ENCODE measurements around the gene POLD4. TPM values are rescaled to one million over a fixed set of nuclear protein-coding genes. Genes with fewer than 3 reads are reported as not detected.

The POLD4 gene
- total RNA-seq, 2 experiments from 2014 or later = 31.7 to 39.5 TPM

DNA sequence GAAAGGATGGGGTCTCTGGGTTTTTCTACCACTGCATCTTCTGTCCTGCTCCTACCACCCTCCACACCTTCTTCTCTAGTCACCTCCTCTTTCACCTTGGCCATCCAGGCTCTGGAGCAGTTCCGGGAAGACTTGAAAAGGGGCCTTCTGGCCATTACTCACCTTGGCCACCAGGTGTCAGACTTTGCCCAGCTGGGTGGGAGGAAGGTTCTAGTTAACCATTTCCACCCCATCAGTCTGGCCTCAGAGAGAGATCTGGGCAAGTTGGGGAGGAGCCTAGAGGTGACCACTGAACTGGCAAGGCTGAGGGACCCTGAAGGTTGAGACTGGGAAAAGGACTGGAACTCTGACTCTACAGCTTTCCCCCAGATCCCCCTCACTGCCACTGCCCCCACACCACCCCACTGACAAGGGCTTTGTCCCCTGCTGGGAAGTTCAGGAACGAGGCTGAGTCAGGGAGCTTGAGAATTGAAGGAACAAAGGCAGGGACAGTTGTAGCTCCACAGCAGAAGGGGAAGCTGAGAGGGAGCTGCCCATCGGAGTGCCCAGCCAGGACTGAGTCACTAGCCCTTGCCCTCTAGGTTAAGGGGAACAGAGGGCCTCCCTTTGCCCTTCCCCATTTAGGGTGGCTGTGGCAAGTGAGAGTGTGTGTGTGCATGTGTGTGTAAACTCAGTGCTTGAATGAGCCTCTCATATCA is 3.7 kb upstream of the POLD4 start:
- no peak overlapping the region for H3K27ac ChIP-seq (ENCODE audit: low read depth in 1 of 2, low read length in 2 of 2)

DNA sequence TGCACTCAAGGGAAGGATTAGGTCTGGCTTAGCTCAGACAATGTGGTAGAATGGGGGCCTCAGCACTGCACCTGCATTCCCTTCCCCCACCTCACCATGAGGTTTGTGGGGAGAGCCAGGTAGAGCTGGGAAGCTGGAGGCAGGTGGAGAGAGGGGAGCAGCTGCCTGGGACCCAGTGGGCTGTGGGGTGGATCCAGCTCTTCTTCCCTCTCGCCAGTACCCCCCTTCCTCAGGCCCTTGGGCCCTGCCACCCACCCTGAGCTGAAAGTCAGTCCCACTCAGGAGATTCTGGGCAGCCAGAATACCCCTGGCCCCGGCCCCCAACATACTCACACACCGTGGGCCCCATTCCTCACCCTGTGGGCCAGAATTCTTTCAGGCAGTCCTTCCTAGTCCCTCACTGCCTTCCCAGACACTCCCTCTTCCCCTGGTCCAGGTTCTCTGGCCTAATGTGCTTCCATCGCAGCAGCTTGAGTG is 3.1 kb upstream of the POLD4 start:
- Histone ChIP-seq H3K9me3 (ENCODE audit: control insufficient read depth in 1 of 2, insufficient read depth in 1 of 2, low read length in 2 of 2) (no peaks in the 10 kb centered on the region), H3K4me3 (ENCODE audit: low read length) (no peak overlapping the region), H3K27ac (ENCODE audit: low read depth in 1 of 2, low read length in 2 of 2) (no peak overlapping the region), H3K4me1 (ENCODE audit: insufficient read depth, low read length) (peaks cover 58% of the 10 kb centered on the region), H3K36me3 (ENCODE audit: insufficient read depth, low read length) (peaks cover 2% of the 10 kb centered on the region), H3K27me3 (ENCODE audit: control insufficient read depth in 1 of 2, insufficient read depth in 2 of 2, low read length in 2 of 2) (no peaks in the 10 kb centered on the region)
- Mint-ChIP-seq H3K27ac (peak overlapping the region; percentile 58), H3K36me3 (ENCODE audit: low read depth) (peaks cover 8% of the 10 kb centered on the region), H3K4me3 (peak overlapping the region; percentile 75), H3K4me1 (ENCODE audit: low read depth) (peaks cover 35% of the 10 kb centered on the region), H3K9me3 (no peaks in the 10 kb centered on the region), H3K27me3 (no peaks in the 10 kb centered on the region)
- TF ChIP-seq, protein P1, sequence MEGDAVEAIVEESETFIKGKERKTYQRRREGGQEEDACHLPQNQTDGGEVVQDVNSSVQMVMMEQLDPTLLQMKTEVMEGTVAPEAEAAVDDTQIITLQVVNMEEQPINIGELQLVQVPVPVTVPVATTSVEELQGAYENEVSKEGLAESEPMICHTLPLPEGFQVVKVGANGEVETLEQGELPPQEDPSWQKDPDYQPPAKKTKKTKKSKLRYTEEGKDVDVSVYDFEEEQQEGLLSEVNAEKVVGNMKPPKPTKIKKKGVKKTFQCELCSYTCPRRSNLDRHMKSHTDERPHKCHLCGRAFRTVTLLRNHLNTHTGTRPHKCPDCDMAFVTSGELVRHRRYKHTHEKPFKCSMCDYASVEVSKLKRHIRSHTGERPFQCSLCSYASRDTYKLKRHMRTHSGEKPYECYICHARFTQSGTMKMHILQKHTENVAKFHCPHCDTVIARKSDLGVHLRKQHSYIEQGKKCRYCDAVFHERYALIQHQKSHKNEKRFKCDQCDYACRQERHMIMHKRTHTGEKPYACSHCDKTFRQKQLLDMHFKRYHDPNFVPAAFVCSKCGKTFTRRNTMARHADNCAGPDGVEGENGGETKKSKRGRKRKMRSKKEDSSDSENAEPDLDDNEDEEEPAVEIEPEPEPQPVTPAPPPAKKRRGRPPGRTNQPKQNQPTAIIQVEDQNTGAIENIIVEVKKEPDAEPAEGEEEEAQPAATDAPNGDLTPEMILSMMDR (IDR thresholded peaks at IDR 0.05) = no peak
- ATAC-seq (ENCODE audit: poor library complexity) = no peak
- ChIA-PET CTCF (interaction anchor here (0.8 to 10.0 kb wide), 14 partner anchors 10 to 149 kb away, joined by 3 to 241 read pairs (median 6); partner anchors contain the start of genes CLCF1, PITPNM1 and RAD9A), POLR2A (interaction anchor here (0.8 to 2.1 kb wide), 9 partner anchors 12 to 61 kb away, joined by 3 to 11 read pairs (median 4); partner anchors contain the start of genes CLCF1, PPP1CA and RAD9A)
- no peak for DNase-seq
- intact Hi-C loops (cut with DNase I, micrococcal nuclease) = loop anchor here (2.0 to 10.0 kb wide), 3 partner anchors 150 to 402 kb away; partner anchors contain the start of genes ACY3 (in 1 of the 2) and PC (in 1 of the 2)

More for the DNA sequence above, 3.7 kb upstream of the POLD4 start:
- H3K9me3 Mint-ChIP-seq = no peaks in the 10 kb centered on the region
- H3K27me3 ChIP-seq (ENCODE audit: control insufficient read depth in 1 of 2, insufficient read depth in 2 of 2, low read length in 2 of 2) = no peaks in the 10 kb centered on the region
- peaks cover 52% of the 10 kb centered on the region for H3K4me1 ChIP-seq (ENCODE audit: insufficient read depth, low read length)
- H3K27me3 Mint-ChIP-seq = no peaks in the 10 kb centered on the region
- TF ChIP-seq, protein P1 (IDR thresholded peaks at IDR 0.05) = peak; percentile 98
- ATAC-seq (ENCODE audit: poor library complexity) (no peak), DNase-seq (peak; percentile 51 to 83 (median 61))
- H3K36me3 ChIP-seq (ENCODE audit: insufficient read depth, low read length) = no peaks in the 10 kb centered on the region
- ChIA-PET POLR2A (interaction anchor here (0.8 to 2.1 kb wide), 8 partner anchors 13 to 60 kb away, joined by 3 to 11 read pairs (median 4); partner anchors contain the start of genes CLCF1, PPP1CA and RAD9A), CTCF (interaction anchor here (0.7 to 10.0 kb wide), 15 partner anchors 10 to 149 kb away, joined by 3 to 241 read pairs (median 5); partner anchors contain the start of genes CLCF1, PITPNM1 and RAD9A)
- H3K9me3 ChIP-seq (ENCODE audit: control insufficient read depth in 1 of 2, insufficient read depth in 1 of 2, low read length in 2 of 2) = no peaks in the 10 kb centered on the region
- H3K4me3 ChIP-seq (ENCODE audit: low read length) = no peak overlapping the region
- peak overlapping the region; percentile 75 for H3K4me3 Mint-ChIP-seq
- intact Hi-C loops (cut with DNase I, micrococcal nuclease) = loop anchor here (1.0 to 10.0 kb wide), 4 partner anchors 25 to 402 kb away; partner anchors contain the start of genes ACY3 (in 1 of the 2) and PC (in 1 of the 2)
- H3K27ac Mint-ChIP-seq = peak overlapping the region; percentile 58
- peaks cover 30% of the 10 kb centered on the region for H3K4me1 Mint-ChIP-seq (ENCODE audit: low read depth)
- H3K36me3 Mint-ChIP-seq (ENCODE audit: low read depth) = peaks cover 8% of the 10 kb centered on the region

DNA sequence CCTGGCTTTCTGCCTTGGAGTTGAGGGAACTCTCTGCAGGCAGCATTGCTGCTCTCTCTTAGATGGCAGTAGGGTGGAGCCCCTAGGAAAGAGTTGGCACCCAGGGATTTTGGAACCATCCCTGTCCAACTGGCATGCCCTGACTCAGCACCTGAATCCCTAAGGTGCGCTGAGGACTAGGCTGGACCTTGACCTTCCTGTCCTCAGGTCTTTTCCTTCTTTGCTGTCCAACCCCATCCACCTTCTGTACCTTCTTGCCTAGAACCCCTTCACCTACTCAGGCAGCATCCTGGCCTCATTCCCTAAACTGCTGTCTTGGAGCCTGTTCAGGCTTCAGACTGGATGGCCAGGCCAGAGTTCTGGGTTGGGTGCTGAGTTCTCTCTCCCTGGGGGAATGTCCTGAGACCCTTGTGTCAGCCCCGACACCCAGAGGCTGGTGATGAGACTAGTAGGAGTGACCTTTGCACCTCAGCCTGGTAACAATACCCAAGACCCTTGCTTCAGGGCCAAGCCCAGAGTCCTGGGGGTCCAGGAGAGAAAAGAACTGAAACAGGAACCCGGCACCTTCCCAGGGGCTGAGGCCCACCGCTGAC is 2.5 kb upstream of the POLD4 start:
- Histone ChIP-seq H3K36me3 (ENCODE audit: insufficient read depth, low read length) (peaks cover 5% of the 10 kb centered on the region), H3K9me3 (ENCODE audit: control insufficient read depth in 1 of 2, insufficient read depth in 1 of 2, low read length in 2 of 2) (no peaks in the 10 kb centered on the region), H3K4me3 (ENCODE audit: low read length) (no peak overlapping the region), H3K4me1 (ENCODE audit: insufficient read depth, low read length) (peaks cover 63% of the 10 kb centered on the region), H3K27ac (ENCODE audit: low read depth in 1 of 2, low read length in 2 of 2) (no peak overlapping the region), H3K27me3 (ENCODE audit: control insufficient read depth in 1 of 2, insufficient read depth in 2 of 2, low read length in 2 of 2) (no peaks in the 10 kb centered on the region)
- ATAC-seq (ENCODE audit: poor library complexity) = no peak
- CTCF ChIA-PET = interaction anchor here (0.8 to 10.0 kb wide), 10 partner anchors 9 to 135 kb away, joined by 3 to 241 read pairs (median 6); partner anchors contain the start of genes CLCF1 and RAD9A
- peaks cover 14% of the 10 kb centered on the region for H3K36me3 Mint-ChIP-seq (ENCODE audit: low read depth)
- H3K4me3 Mint-ChIP-seq = no peak overlapping the region
- TF ChIP-seq, protein P1 (IDR thresholded peaks at IDR 0.05) = no peak
- H3K27me3 Mint-ChIP-seq = no peaks in the 10 kb centered on the region
- POLR2A ChIA-PET = interaction anchor here (1.0 to 2.1 kb wide), 7 partner anchors 12 to 36 kb away, joined by 3 to 11 read pairs (median 4); partner anchors contain the start of genes CLCF1 and RAD9A
- DNase-seq = no peak
- H3K27ac Mint-ChIP-seq = peak overlapping the region; percentile 17
- H3K9me3 Mint-ChIP-seq = no peaks in the 10 kb centered on the region
- peaks cover 40% of the 10 kb centered on the region for H3K4me1 Mint-ChIP-seq (ENCODE audit: low read depth)
- intact Hi-C loops (cut with DNase I, micrococcal nuclease) = loop anchor here (2.0 to 10.0 kb wide), 3 partner anchors 151 to 401 kb away; partner anchors contain the start of genes ACY3 (in 1 of the 2) and PC (in 1 of the 2)
